HepG2 (cell line): ENCODE results near the gene CCDC106. TPM values are rescaled to one million over a fixed set of nuclear protein-coding genes. Genes with fewer than 3 reads are reported as not detected.

ENCODE experiments used
- AGO2 ChIP-seq: fragments of 200-400 bp; formaldehyde crosslinking; optimal IDR thresholded peaks from 2 replicates; pipeline ENCODE3; 2017; ENCODE audit warnings: mild to moderate bottlenecking, low read depth, low read length, moderate library complexity
- ATF3 ChIP-seq: sonication (generic); formaldehyde crosslinking; IDR thresholded peaks from 2 replicates; pipeline ENCODE4 v1.4.0; 2020; ENCODE audit warnings: missing genetic modification reagents
- BATF2 ChIP-seq: sonication (generic); formaldehyde crosslinking; IDR thresholded peaks from 2 replicates; pipeline ENCODE4 v1.8.0; 2022; ENCODE audit warnings: mild to moderate bottlenecking, missing genetic modification reagents, moderate library complexity
- CC2D1A ChIP-seq: sonication (generic); formaldehyde crosslinking; IDR thresholded peaks from 2 replicates; pipeline ENCODE4 v1.8.1; 2023; ENCODE audit warnings: mild to moderate bottlenecking, missing genetic modification reagents
- GRHL1 ChIP-seq: sonication (generic); formaldehyde crosslinking; conservative IDR thresholded peaks from 2 replicates; pipeline ENCODE4 v1.8.0; 2022; ENCODE audit warnings: missing genetic modification reagents
- MIXL1 ChIP-seq: IDR thresholded peaks from 2 replicates; pipeline ENCODE4 v1.6.1; 2016
- MNT ChIP-seq: fragments of 450-650 bp; IDR thresholded peaks from 2 replicates; pipeline ENCODE4 v1.6.1; 2016
- NFAT5 ChIP-seq: sonication (generic); formaldehyde crosslinking; IDR thresholded peaks from 2 replicates; pipeline ENCODE4 v1.4.0; 2020; ENCODE audit warnings: missing genetic modification reagents
- NFATC3 ChIP-seq: sonication (generic); formaldehyde crosslinking; IDR thresholded peaks from 2 replicates; pipeline ENCODE4 v1.5.1; 2020; ENCODE audit warnings: mild to moderate bottlenecking, missing genetic modification reagents
- NR2F1 ChIP-seq, 2 experiments: fragments of 450-650 bp in 1 of 2; formaldehyde crosslinking in 1 of 2; IDR thresholded peaks; 2 replicates each; pipeline versions ENCODE4 v1.5.0 to v1.6.1; 2016 to 2020; ENCODE audit warnings: mild to moderate bottlenecking in 1 of 2, missing compliant biosample characterization in 1 of 2, missing genetic modification reagents in 1 of 2, moderate library complexity in 1 of 2
- PHF20 ChIP-seq: sonication (generic); formaldehyde crosslinking; IDR thresholded peaks from 2 replicates; pipeline ENCODE4 v1.5.0; 2020; ENCODE audit warnings: mild to moderate bottlenecking, missing genetic modification reagents
- RFX5 ChIP-seq: IDR thresholded peaks from 2 replicates; pipeline ENCODE4 v1.6.1; 2011; ENCODE audit warnings: low read depth, low read length, improper control_type of control experiment
- ZSCAN12 ChIP-seq: sonication (generic); formaldehyde crosslinking; IDR thresholded peaks from 2 replicates; pipeline ENCODE4 v1.9.0; 2021; ENCODE audit warnings: mild to moderate bottlenecking, missing genetic modification reagents
- polyA plus RNA-seq, 8 experiments: library from polyadenylated mRNA; depleted of rRNA in 3 of 8; stranded (reverse) in 7 of 8; unstranded in 1 of 8; fragments of >200 nt; fragmentation: Illumina TruSeq in 4 of 8; extraction: Trizol in 4 of 8; gene quantifications; 2 replicates each; pipeline versions ENCODE4 v1.2.1 to v1.2.3, GENCODE V29; 2011 to 2016; ENCODE audit warnings: low read depth in 4 of 8, missing spikeins in 1 of 8, mixed read lengths in 1 of 8; ENCODE audit not compliant: insufficient read depth in 1 of 8
- total RNA-seq, 5 experiments: library from RNA; depleted of rRNA; stranded (reverse); fragments of >200 nt; fragmentation: Illumina TruSeq; extraction: Trizol; gene quantifications; 2 replicates each; pipeline ENCODE4 v1.2.3, GENCODE V29; 2016; ENCODE audit warnings: low read depth in 1 of 5

CCDC106 gene
- total and polyA plus RNA-seq, 2 of the 13 experiments (the other 11 are each of a cell fraction or from before 2014, with no cell fraction given) = 4.7 to 8.8 TPM

GRCh38 chr19:55598719-55599467, 49.1 kb upstream of the CCDC106 start (continued):
- TF ChIP-seq NFAT5 (CRISPR knock-in tag) = no peak
- no peak for TF ChIP-seq ZSCAN12 (CRISPR knock-in tag)
- TF ChIP-seq BATF2 (CRISPR knock-in tag) = no peak
- no peak for TF ChIP-seq NR2F1 (CRISPR knock-in tag; IDR thresholded peaks at IDR 0.05)
- TF ChIP-seq NFATC3 (CRISPR knock-in tag) = no peak
- no peak for TF ChIP-seq MIXL1 (CRISPR knock-in tag)
- TF ChIP-seq RFX5 = 0 out of 2 replicates have a peak, but pooled peaks have one; percentile 15
- TF ChIP-seq GRHL1 = no peak
- 0 out of 2 replicates have a peak, but pooled peaks have one; percentile 21 for TF ChIP-seq MNT
- TF ChIP-seq PHF20 (CRISPR knock-in tag) = peak; percentile 75
- TF ChIP-seq ATF3 (CRISPR knock-in tag) = no peak
- no peak for TF ChIP-seq CC2D1A (CRISPR knock-in tag)
- TF ChIP-seq AGO2 = peak; percentile 87
